Measurements from ENCODE around the gene ANO1. TPM values are rescaled to one million over a fixed set of nuclear protein-coding genes. Genes with fewer than 3 reads are reported as not detected.
"Not testable (repeated sequence)": the region's sequence is repeated elsewhere in the genome, so short reads cannot be mapped to it uniquely, and the experiment has no call there.

Gene ANO1
- not detected in 2 replicates for total RNA-seq
- 0.30 TPM for polyA plus RNA-seq (2012)

DNA sequence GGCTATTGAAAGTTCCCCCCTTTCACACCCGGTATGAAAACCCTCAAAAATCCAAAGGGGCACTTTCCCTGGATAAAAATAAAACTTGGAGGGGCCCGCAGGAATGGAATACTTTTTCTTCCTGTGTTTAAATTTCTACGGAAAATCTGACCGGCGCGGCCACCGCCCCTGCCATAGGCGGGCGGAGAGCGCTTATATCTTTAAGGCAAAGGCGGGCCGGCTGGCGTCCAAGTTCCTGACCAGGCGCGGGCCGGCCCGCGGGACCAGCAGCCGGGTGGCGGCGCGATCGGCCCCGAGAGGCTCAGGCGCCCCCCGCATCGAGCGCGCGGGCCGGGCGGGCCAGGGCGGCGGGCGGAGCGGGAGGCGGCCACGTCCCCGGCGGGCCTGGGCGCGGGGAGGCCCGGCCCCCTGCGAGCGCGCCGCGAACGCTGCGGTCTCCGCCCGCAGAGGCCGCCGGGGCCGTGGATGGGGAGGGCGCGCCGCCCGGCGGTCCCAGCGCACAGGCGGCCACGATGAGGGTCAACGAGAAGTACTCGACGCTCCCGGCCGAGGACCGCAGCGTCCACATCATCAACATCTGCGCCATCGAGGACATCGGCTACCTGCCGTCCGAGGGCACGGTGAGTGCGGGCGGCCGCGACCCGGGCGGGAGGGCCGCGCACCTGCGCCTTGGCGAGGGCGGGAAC, at the start of gene ANO1:
Gene ANO1, plus strand, starts transcription at position 223 of the 686 bp plus-strand sequence. Its CDS starts 290 bp downstream, at position 513.
- no peak for DNase-seq (ENCODE audit: low read depth)

DNA sequence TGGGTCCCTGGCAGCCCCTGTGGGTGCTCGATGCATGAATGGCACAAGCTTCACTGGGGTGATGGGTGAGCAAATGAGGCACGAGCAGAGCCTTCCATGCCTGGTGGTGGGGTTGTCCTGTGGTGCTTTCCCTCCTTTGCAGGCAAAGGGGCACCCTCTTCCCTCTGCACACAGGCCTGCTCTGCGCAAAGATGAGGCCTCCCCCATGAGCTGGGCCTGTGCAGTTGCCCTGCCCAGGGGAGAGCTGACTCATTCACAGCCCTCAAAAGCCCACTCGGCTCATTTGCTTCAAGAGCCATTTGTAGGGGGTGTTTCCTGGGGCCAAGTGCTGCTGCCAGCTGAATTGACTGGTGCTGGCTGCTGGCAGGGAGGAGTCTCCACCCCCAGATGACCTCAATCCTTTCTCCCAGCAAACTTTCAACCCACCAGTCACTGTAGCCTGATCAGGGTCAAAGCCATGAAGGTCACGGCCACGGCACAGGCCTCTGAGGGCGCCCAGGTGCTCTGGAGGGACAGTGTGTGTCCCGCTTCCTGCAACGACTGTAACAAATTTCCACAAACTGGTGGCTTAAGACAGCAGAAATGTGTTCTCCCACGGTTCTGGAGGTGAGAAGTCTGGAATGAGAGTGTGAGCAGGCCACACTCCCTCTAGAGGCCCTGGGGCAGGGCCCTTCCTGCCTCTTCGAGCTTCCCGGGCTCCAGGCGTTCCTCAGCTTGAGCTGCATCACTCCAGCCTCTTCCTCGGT, 48.8 kb upstream of the ANO1 start:
- DNase-seq (ENCODE audit: low read depth), result no peak

DNA sequence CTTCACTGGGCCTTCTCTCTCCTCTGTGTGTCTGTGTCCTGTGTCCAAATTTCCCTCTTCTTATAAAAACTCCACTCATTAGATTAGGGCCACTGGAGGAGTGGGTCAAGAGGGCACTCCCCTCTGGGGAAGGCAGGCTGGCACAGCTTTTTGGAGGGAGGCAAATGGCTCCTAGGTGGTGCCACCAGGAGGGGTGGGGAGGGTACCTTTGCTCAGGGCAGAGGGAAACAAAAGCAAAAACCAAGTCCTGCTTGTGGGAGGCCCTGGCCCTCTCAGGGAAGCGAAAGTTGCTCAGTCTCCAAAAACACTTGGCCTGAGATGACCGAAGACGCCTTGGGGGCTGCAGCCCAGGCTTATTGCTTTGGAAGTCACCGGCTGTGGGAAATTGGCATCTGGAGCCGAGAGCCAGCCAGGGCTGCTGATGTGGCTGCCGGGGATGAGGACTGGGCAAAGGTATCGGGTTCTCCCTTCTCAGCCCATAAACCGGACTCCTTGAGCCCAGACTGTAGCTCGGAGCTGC, 48.2 kb upstream of the ANO1 start:
- DNase-seq (ENCODE audit: low read depth), result no peak

DNA sequence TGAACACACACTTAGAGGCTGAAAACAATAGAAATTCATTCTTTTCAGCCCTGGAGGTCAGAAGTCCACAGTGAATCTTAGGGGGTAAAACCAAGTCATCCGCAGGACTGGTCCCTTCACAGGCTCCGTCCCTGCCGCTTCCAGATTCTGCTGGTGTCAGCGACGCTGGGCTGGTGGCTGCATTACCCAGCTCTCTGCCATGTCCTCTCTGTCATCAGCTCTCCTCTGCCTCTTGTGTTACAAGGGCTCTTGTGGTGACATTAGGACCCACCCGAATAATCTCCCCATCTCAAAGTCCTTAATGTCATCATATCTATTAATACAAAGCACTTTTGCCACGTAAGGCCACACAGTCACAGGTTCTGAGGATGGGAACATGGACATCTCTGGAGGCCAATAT, 47.7 kb upstream of the ANO1 start:
- no peak for DNase-seq (ENCODE audit: low read depth)

DNA sequence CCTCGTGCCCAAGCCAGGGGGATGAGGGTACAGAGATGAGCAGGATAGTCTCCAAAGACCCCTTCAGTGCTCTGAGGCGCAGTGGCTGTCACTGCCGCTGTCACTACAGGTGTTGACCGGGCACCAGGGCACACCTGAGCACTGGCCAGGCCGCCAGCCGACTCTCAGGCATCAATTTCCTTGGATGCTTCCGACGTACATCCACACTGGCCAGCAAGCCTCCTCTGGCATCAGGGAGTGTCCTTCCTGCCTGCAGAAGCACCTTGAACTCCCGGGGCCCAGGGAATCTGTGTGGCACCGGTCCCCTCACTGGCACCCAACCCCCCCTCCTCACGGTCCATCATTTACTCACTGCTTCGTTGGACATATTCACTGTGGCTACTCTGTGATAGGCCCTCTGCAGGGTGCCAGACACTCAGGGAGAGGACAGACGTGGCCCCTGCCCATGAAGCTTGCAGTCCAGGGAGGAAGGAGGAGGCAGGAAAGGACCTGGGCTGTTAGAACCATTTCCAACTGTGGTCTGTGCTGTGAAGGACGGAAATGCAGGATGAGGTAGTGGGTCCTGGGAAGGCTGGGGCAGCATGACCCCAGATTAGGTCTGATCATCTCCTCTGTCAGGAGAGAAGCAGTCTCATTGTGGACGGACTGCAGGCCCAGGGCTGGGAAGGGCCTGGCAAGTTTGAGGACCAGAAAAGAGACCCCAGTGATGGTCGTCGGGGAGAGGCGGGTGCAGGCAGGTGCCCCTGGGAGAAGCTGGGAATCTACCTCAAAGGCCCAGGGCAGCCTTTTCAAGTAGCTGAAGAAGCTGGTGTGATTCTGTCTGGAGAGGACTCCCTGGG, 46.3 kb upstream of the ANO1 start:
- DNase-seq (ENCODE audit: low read depth), result no peak

DNA sequence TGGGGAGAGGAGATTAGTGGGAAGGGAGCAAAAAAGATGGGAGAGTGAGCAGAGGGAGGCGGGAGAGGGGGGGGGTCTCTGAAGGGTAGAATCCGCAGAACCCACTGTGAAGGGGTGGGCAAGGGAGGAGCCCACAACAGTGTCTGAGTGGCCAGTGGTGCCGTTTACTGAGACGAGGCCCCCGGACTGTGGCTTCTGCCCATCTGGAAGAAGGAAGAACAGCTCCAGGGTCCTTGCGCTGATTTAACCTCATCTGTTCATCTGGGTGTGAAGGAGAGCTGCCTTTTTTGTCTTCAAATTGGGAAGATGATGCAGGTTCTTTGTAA, 45.7 kb upstream of the ANO1 start:
- DNase-seq (ENCODE audit: low read depth), result no peak

DNA sequence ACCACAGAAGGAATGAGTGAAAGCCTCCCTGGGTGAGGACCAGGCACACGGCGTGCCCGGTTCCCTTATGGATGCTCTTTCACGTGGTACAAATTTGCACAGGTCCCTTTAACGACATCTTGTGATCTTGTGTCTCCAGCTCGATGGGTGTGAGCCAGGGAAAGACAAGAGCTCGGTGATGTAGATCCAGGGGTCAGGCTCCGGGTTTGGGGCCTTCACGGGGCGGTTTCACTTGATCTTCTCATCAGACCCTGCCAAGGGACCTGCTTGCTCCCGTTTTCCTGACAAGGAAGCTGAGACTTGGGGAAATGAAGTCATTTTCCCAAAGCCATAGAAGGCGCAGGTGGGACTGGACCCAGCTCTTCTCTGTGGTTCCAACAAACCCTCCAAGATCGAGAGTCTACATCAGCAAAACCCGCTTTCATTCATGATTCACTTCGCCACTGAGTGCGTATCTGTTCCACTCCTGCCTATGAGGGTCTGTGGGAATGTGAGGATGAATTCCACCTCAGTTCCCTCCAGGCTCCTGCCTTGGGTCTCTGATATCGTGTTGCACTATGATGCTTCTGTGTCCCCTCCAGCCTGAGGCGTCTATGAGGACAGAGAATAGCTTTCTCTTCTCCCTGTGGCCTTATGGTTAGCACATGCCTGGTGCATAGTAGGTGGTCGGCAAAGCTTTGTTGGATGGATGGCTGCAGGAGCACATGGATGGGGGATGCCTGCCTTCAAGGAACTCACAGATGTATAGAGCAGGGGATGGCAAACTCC, 45.0 kb upstream of the ANO1 start:
- no peak for DNase-seq (ENCODE audit: low read depth)

DNA sequence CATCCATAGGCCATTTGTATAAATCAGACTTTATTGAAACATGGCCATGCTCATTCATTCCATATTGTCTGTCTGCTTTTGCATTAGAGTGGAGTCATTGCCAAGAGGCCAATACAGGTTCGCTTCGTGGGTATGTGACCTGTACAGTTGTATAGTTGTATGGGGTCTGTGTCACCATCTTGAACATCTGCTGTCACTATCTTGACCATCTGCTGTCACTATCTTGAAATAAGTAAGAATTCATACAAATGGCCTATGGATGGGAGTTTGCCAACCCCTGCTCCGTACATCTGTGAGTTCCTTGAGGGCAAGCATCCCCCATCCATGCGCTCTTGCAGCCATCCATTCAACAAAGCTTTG, 44.4 kb upstream of the ANO1 start:
- no peak for DNase-seq (ENCODE audit: low read depth)

DNA sequence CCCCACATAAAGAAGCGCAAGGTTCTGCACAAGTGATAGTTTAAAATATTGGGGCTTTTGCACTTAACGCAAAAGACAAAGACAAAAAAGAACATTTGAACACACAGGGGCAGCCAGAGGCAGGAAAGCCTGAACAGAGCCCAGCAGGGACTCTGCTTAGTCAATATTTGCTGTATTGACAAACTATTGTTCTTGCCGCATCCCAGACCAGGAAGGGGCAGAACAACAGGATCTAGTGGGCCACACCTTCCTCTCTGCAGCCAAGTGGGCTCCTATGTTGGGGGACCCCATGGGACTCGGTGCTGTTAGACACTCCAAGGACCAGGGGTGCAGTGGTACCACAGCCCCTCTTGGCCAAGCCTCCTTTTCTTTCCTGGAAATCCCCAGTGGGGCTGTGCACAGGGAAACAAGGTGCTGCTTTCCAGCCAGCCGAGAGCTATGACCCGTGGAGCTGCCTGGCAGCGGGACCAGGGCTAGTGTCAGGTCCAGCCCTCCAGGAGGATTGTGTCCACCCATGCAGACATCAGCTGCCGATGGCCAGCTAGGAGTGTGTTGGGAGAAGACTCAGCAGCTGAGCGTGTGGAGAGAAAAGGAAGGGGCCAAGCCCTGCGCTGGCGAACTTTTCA, 43.3 kb upstream of the ANO1 start:
- no peak for DNase-seq (ENCODE audit: low read depth)

DNA sequence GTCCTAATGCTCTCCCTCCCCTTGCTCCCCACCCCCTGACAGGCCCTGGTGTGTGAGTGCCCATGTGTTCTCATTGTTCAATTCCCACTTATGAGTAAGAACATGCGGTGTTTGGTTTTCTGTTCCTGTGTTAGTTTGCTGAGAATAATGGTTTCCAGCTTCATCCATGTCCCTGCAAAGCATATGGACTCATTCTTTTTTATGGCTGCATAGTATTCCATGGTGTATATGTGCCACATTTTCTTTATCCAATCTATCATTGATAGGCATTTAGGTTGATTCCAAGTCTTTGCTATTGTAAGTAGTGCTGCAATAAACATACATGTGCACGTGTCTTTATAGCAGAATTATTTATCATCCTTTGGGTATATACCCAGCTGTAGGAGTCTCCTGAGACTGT, 42.5 kb upstream of the ANO1 start:
- not testable (repeated sequence) for DNase-seq (ENCODE audit: low read depth)

DNA sequence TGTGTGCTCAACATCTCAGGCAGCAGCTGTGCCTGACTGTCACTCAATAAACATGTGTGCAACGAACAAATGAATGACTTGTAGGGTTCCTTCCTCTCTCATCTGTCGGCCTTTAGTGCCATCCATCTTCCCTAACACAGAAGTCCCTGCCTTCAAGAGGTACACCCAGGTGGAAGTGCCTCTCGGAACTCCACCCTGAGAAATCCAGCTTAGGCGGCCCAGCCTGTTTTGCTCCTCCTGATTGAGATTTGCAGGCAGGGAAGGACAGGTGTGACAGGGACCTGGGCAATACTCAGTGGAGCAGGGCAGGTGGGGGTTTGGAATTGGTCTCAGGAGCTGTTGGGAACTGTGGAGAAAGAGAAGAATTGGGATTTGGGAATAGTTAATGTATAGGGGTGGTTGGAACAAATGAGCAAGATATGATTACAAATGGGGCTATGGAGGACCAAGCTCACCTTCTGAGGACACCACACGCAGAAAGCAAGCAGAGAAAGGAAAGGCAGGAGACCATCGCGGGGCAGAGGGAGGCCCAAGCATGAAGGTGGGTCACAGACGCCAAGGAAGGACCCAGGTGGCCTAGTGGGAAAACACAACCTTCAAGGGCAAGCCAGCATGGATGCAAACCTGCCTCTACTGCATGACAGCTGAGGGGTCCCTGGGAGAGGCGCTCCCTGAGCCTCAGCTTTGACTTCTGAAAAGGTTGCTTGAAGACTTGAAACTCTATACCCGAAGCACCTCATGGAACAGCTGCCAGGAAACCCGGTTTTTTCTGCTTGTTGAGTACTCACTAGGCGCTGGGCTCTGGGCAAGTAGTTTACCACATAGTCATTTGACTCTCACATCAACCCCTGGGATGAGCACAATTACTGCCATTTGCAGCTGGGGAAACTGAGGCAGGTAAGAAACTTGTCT, 40.9 kb upstream of the ANO1 start:
- no peak for DNase-seq (ENCODE audit: low read depth)

DNA sequence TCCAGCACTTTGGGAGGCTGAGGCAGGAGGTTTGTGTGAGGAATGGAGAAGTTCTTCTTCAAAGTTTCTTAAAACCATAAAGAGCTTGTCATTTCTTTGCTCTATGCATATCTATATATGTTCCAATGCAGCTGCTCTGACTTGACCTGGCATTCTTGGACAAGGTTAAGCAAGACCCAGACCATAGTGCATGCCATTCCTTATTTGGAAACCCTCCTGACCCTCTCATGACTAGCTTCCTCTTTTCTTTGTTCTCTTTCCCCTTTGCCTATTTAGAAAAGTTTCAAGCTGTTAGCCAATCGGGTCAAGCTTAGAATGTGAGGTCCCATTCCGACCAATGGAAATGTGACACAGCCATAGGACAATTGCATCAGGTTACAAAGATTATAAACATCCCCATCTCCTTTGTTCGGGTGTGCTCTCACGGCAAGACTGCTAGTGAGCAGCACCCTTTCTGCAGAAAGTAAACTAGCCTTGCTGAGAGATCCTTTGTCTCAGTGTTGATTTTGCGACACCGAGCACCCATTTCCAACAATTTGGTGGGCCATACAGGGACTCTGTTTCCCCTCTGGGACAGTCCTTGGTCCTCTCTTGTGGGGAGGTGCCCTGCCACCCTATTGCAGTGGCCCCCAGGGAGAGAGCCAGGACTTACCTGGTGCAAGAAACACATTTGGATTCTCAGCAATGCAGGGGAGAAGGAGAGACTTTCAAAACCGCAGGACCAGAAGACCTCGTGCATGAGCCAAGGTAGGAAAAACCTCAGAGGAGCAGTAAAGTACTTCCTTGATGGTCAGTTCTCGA, 39.9 kb upstream of the ANO1 start:
- DNase-seq (ENCODE audit: low read depth), result no peak

DNA sequence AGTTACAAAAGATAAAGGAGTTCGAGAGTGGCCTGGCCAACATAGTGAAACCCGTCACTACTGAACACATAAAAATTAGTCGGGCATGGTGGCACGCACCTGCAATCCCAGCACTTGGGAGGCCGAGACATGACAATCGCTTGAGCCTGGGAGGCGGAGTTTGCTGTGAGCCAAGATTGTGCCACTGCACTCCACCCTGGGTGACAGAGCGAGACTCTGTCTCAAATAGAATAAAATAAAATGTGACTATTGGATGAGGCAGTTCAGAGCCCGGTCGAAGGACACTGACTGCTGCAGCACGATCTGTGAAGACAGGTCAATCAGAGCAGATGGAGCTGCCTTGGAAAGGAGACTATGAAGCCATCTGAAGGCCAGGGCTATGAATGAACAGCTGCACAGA, 37.7 kb upstream of the ANO1 start:
- no peak for DNase-seq (ENCODE audit: low read depth)

DNA sequence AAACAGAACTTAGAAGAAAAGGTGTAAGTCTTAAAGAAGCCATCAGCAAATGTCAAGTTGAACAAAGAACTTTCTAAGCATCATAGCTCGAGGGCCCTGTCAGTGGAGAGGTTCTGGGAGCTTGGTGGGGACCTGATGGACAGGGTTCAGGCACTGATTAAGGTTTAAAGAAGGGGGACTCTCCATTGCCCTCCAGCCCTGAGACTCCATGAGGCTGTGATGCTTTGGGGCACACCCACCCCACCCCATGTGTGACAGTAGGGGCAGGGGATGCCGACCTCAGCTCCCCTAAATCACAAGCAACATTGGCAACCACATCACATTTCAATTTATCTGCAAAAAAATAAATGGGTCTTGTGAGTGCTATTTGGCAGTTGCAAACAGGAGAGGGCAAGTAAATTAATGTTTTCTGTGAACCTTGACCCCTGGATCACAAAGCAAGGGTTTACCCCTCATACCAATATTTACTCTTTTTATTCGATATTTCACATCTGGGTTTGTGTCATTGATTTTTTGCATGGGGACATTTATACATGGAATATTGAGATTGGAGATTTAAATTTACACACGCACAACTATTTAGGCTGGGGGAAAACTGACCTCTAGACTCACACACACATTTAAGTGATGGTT, 37.1 kb upstream of the ANO1 start:
- DNase-seq (ENCODE audit: low read depth), result no peak

DNA sequence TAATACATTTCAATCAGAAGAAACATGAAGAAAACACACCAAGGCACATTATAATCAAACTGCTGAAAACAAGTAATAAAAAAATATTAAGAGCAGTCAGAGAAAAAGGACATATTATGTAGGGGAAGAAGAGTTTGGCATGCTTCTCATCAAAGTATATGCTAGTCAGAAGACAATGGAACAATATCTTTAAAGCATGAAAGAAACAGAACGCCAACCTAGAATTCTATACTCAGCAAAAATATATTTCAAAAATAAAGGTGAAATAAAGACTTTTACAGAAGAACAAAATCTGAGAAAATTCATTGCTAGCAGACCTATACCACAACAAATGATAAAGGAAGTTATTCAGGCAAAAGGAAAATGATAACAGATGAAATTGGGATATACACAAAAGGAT, 34.6 kb upstream of the ANO1 start:
- no peak for DNase-seq (ENCODE audit: low read depth)

DNA sequence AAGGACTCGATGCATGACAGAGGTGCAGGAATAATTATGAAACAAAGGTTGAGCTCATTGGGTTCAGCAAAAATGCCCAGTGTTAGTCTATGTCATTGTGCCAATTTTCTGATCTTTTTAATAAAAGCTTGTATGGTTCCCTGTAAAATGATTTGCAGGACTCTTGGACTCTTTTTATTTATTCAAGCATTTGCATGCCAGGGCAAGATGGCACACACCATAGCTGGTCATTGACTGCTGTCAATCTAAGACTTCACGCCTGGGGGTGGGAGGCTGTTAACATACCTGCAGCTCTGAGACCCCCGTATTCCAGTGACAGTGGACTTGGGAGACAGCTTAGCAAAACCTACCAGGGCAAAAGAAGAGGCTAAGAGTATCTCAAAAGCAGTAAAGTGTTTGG, 32.0 kb upstream of the ANO1 start:
- DNase-seq (ENCODE audit: low read depth), result no peak

DNA sequence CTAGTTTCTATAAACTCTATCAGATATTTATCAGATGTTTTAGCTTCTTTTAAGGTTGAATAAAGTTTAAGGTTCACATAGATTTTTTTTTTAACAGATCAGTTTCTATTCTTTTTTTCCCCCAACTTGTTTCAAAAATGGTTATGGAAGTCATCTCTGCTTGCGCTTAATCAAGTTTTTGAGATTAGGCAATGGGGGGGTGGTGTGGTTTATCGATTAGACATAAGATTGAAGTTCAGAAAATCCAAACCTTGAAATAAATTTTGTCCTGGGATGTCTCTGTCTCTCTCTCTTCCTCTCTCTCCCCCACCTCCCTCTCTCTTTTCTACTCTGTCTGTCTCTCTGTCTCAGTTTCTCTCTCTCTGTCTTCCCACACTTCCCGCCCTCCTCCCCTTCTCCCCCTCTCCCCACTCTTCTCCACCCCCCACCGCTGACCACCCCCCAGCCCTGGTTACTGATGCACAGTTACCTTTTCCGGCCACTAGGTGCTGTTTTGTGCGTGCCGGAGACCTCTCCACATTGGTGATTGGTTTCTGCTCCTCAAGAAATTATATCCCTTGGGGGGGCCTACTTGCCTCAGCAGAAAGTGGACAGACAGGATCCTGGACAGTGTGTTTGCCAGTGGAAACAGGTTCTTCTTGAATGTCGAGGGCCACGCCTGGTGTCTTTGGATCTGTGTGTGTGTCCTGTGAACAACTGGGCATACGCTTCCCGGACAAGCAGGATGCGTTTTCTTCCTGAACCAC, 29.7 kb upstream of the ANO1 start:
- DNase-seq (ENCODE audit: low read depth), result no peak

DNA sequence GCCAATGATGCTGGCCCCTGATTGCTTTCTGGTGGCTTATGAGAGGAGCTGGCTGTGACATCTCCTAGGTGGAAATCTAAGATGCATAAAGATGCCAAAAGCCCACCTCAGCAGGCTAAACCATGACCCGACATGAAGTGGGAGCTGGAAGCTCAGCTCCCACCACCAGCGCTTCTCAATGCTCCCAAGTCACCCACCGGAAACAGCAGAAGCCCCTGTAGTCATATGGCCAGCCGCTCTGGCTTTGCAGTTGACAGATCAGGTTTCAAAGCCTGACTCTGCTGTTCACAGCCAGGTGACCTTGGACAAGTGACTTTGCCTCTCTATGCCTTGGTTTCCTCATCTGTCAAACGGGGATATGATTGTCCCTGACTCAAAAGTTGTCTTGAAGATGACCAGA, 29.1 kb upstream of the ANO1 start:
- DNase-seq (ENCODE audit: low read depth), result no peak

All from myocyte (in vitro differentiated cells).